CD14-positive monocyte (primary cell): ENCODE measurements around the gene ACR. TPM values are rescaled to one million over a fixed set of nuclear protein-coding genes. Genes with fewer than 3 reads are reported as not detected.

Experiments used
- DNase-seq, 3 donors: peaks; one replicate each; pipeline ENCODE4 v3.0.0-alpha.2; 2011 to 2022
- H2AFZ ChIP-seq: 2 replicates; pipeline ENCODE4 v1.6.0; 2012; ENCODE audit warnings: mild to moderate bottlenecking, low read depth, low read length, inconsistent platforms; ENCODE audit not compliant: insufficient read depth, poor library complexity, severe bottlenecking
- H3K27ac ChIP-seq, 2 donors: 1 replicate in 1 of 2; 2 replicates in 1 of 2; pipeline ENCODE4 v1.5.1; 2012 to 2013; ENCODE audit warnings: low read length in 2 of 2, control low read depth in 1 of 2, inconsistent platforms in 1 of 2, low read depth in 1 of 2, mild to moderate bottlenecking in 1 of 2
- H3K27me3 ChIP-seq, 2 donors: one replicate each; pipeline versions ENCODE4 v1.6.0 to v1.6.1; 2011 to 2013; ENCODE audit warnings: low read length in 2 of 2; ENCODE audit not compliant: control insufficient read depth in 2 of 2, insufficient read depth in 2 of 2
- H3K36me3 ChIP-seq, 2 donors: replicated peaks in 1 of 2; 1 replicate in 1 of 2; 2 replicates in 1 of 2; pipeline versions ENCODE4 v1.5.1 to v1.6.1; 2012 to 2013; ENCODE audit warnings: low read length in 2 of 2, control low read depth in 1 of 2, inconsistent platforms in 1 of 2, mild to moderate bottlenecking in 1 of 2; ENCODE audit not compliant: insufficient read depth in 2 of 2, control insufficient read depth in 1 of 2
- H3K4me1 ChIP-seq, 2 donors: 1 replicate in 1 of 2; 2 replicates in 1 of 2; pipeline versions ENCODE4 v1.5.1 to v1.6.1; 2012 to 2013; ENCODE audit warnings: low read length in 2 of 2, control low read depth in 1 of 2, inconsistent platforms in 1 of 2, mild to moderate bottlenecking in 1 of 2, moderate library complexity in 1 of 2; ENCODE audit not compliant: insufficient read depth in 2 of 2, control insufficient read depth in 1 of 2
- H3K4me2 ChIP-seq: replicated peaks from 2 replicates; pipeline ENCODE3; 2012; ENCODE audit warnings: low read length, moderate library complexity, mild to moderate bottlenecking; ENCODE audit not compliant: poor library complexity, severe bottlenecking; ENCODE audit errors: extremely low read depth
- H3K4me3 ChIP-seq, 3 experiments: fragments of 200-600 bp in 1 of 3; sonication (generic) in 1 of 3; replicated peaks in 1 of 3; 1 replicate in 2 of 3; 2 replicates in 1 of 3; pipeline ENCODE4 v1.5.1; 2011 to 2013; ENCODE audit warnings: low read length in 3 of 3, mild to moderate bottlenecking in 3 of 3, control low read depth in 2 of 3, low read depth in 2 of 3, inconsistent platforms in 1 of 3, moderate library complexity in 1 of 3
- H3K79me2 ChIP-seq: 2 replicates; pipeline ENCODE4 v1.6.0; 2012; ENCODE audit warnings: mild to moderate bottlenecking, control low read depth, inconsistent platforms, low read length, moderate library complexity; ENCODE audit not compliant: insufficient read depth
- H3K9ac ChIP-seq: 2 replicates; pipeline ENCODE4 v1.6.0; 2017; ENCODE audit warnings: low read length, mild to moderate bottlenecking; ENCODE audit not compliant: insufficient read depth, poor library complexity, severe bottlenecking
- H3K9me3 ChIP-seq, 2 donors: replicated peaks in 1 of 2; 1 replicate in 1 of 2; 2 replicates in 1 of 2; pipeline versions ENCODE4 v1.5.1 to v1.6.1; 2012 to 2013; ENCODE audit warnings: low read length in 2 of 2, control low read depth in 1 of 2; ENCODE audit not compliant: control insufficient read depth in 1 of 2, insufficient read depth in 1 of 2
- H4K20me1 ChIP-seq: 2 replicates; pipeline ENCODE4 v1.6.0; 2012; ENCODE audit warnings: mild to moderate bottlenecking, low read length, control low read depth, moderate library complexity; ENCODE audit not compliant: insufficient read depth
- H3K27ac Mint-ChIP-seq, 7 donors: one replicate each; pipeline ENCODE4 v1.8.0; 2020; ENCODE audit warnings: mild to moderate bottlenecking in 7 of 7, mixed read lengths in 7 of 7, moderate library complexity in 6 of 7, inconsistent platforms in 2 of 7
- H3K27me3 Mint-ChIP-seq, 3 donors: one replicate each; pipeline ENCODE4 v1.8.0; 2021 to 2022; ENCODE audit warnings: low read depth in 3 of 3, mild to moderate bottlenecking in 3 of 3, mixed read lengths in 3 of 3, moderate library complexity in 3 of 3, inconsistent platforms in 1 of 3
- H3K36me3 Mint-ChIP-seq, 2 donors: one replicate each; pipeline ENCODE4 v1.8.0; 2020; ENCODE audit warnings: mixed read lengths in 2 of 2, inconsistent platforms in 1 of 2, mild to moderate bottlenecking in 1 of 2
- H3K4me1 Mint-ChIP-seq: one replicate; pipeline ENCODE4 v1.8.0; 2020; ENCODE audit warnings: mild to moderate bottlenecking, mixed read lengths
- H3K4me3 Mint-ChIP-seq, 2 donors: one replicate each; pipeline ENCODE4 v1.8.0; 2020; ENCODE audit warnings: mild to moderate bottlenecking in 2 of 2, mixed read lengths in 2 of 2, moderate library complexity in 1 of 2
- H3K9me3 Mint-ChIP-seq, 7 donors: one replicate each; pipeline ENCODE4 v1.8.0; 2020 to 2022; ENCODE audit warnings: mixed read lengths in 7 of 7, mild to moderate bottlenecking in 6 of 7, moderate library complexity in 6 of 7, inconsistent platforms in 2 of 7
- WGBS: methylation state at CpG from one replicate; pipeline ENCODE4 v1.1.5; 2013; ENCODE audit warnings: missing lambda C conversion rate; ENCODE audit not compliant: insufficient coverage; 5-methylcytosine and 5-hydroxymethylcytosine counted together
- intact Hi-C, 2 donors: fragments of 100-400 bp; cut with micrococcal nuclease; formaldehyde crosslinking; loops; one replicate each; pipeline versions ENCODE4 v1.15.0 to v1.15.1; 2023
- polyA plus RNA-seq, 3 donors: library from polyadenylated mRNA; depleted of rRNA in 1 of 3; unstranded in 2 of 3; stranded (reverse) in 1 of 3; fragments of 300-500 nt in 2 of 3; fragments of >200 nt in 1 of 3; fragmentation: Illumina TruSeq in 2 of 3; gene quantifications; 1 replicate in 2 of 3; 2 replicates in 1 of 3; pipeline ENCODE4 v1.2.3, GENCODE V29; 2012 to 2021
- TF ChIP-seq, protein P1 (sequence below): fragments of 200-600 bp; IDR thresholded peaks from one replicate; pipeline ENCODE4 v1.8.0; 2022; ENCODE audit warnings: antibody characterized with exemption, mild to moderate bottlenecking

The ACR gene
- polyA plus RNA-seq, 3 donors = not detected

DNA sequence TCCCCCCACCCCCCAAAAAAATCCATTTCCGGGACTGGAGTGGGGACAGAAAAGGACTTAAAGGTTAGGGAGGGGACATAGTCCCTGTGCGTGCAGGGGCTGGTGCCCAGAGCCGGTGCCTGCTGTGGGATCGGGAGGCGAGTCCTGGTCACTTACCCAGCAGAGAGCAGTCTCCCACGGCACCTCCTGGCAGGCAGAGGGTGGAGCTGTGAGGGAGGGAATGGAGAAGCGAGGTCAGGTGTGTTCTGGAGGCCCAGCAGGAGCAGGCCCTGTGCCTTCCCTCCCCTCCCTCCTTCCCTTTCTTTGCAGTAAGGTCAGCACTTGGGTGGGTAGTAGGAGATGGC is 37.0 kb upstream of the ACR start:
- intact Hi-C loops = no loop called here
- Histone ChIP-seq H3K79me2 (no peaks in the 10 kb centered on the region), H3K4me1 (no peaks in the 10 kb centered on the region), H2AFZ (no peak overlapping the region), H3K4me2 (no peak overlapping the region), H3K4me3 (no peak overlapping the region), H3K27me3 (no peaks in the 10 kb centered on the region), H3K9ac (no peak overlapping the region), H3K27ac (no peak overlapping the region), H3K9me3 (no peaks in the 10 kb centered on the region), H3K36me3 (no peaks in the 10 kb centered on the region), H4K20me1 (no peaks in the 10 kb centered on the region)
- Mint-ChIP-seq H3K9me3 (no peaks in the 10 kb centered on the region), H3K27me3 (no peaks in the 10 kb centered on the region), H3K4me3 (no peak overlapping the region), H3K27ac (no peak overlapping the region), H3K4me1 (no peaks in the 10 kb centered on the region), H3K36me3 (no peaks in the 10 kb centered on the region)
- TF ChIP-seq, protein P1, sequence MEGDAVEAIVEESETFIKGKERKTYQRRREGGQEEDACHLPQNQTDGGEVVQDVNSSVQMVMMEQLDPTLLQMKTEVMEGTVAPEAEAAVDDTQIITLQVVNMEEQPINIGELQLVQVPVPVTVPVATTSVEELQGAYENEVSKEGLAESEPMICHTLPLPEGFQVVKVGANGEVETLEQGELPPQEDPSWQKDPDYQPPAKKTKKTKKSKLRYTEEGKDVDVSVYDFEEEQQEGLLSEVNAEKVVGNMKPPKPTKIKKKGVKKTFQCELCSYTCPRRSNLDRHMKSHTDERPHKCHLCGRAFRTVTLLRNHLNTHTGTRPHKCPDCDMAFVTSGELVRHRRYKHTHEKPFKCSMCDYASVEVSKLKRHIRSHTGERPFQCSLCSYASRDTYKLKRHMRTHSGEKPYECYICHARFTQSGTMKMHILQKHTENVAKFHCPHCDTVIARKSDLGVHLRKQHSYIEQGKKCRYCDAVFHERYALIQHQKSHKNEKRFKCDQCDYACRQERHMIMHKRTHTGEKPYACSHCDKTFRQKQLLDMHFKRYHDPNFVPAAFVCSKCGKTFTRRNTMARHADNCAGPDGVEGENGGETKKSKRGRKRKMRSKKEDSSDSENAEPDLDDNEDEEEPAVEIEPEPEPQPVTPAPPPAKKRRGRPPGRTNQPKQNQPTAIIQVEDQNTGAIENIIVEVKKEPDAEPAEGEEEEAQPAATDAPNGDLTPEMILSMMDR = no peak
- no peak for DNase-seq
- 77% methylated on average over 3 of the region's 7 CpGs for WGBS

DNA sequence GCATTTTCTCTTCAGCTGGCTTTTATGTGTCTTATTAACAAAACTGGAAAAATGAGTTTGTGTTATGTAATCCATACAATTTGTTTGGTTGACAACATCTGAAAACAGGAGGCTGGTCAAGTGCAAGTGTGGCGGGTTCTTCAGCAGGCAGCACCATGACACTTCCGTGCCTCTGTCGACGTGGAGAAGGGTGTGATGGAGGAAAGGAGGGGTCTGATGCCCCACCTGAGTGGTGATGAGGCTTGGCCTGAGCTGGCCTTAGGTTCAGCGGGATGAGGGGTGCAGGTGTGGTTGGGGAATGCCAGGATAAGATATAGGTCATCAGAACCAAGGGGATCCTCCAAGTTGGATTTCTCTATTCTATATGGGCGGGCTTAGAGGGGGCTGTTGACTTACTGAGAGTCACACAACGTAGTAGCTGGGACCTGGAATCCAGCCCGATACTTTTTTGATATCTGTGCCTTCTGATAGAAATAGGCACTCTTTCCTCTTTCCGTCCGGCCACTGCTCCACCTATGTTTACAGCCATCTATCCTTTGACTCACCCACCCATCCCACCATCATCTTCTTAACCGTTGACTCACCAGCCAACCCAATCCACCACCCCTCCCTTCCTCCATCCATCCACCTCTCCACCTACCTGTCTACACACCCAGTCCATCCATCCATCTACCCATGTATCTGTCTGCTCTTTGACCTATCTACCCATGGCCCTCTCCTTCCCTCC is 36.4 kb upstream of the ACR start:
- H3K4me1 Mint-ChIP-seq = no peaks in the 10 kb centered on the region
- H3K9me3 Mint-ChIP-seq = no peaks in the 10 kb centered on the region
- Histone ChIP-seq H3K27me3 (no peaks in the 10 kb centered on the region), H4K20me1 (no peaks in the 10 kb centered on the region), H3K36me3 (no peaks in the 10 kb centered on the region), H3K9me3 (no peaks in the 10 kb centered on the region), H3K4me2 (no peak overlapping the region), H3K4me3 (no peak overlapping the region), H3K9ac (no peak overlapping the region), H3K4me1 (no peaks in the 10 kb centered on the region), H3K27ac (no peak overlapping the region), H3K79me2 (no peaks in the 10 kb centered on the region), H2AFZ (no peak overlapping the region)
- 97% methylated on average over 8 of the region's 11 CpGs for WGBS
- H3K36me3 Mint-ChIP-seq = no peaks in the 10 kb centered on the region
- intact Hi-C loops = no loop called here
- TF ChIP-seq, protein P1 = no peak
- no peak for DNase-seq
- H3K27ac Mint-ChIP-seq = peak overlapping the region in 1 of 7 donors; percentile 13
- H3K4me3 Mint-ChIP-seq = no peak overlapping the region
- H3K27me3 Mint-ChIP-seq = no peaks in the 10 kb centered on the region
